Activated CD4-positive, alpha-beta memory T cell treated with anti-CD3 and anti-CD28 coated beads for 36 hours (primary cell): ENCODE results near the gene C5orf58. TPM values are rescaled to one million over a fixed set of nuclear protein-coding genes. Genes with fewer than 3 reads are reported as not detected.
A peak's percentile ranks its signal among the peaks of the same experiment; 100 is the strongest.
"Not testable (repeated sequence)": the region's sequence is repeated elsewhere in the genome, so short reads cannot be mapped to it uniquely, and the experiment has no call there.

Source experiments
- CTCF ChIA-PET: fragments of 350-600 bp; sonication (Branson Sonifier 250); formaldehyde crosslinking; loops from one replicate; lab custom pipeline; 2021; ENCODE audit warnings: antibody characterized with exemption, inconsistent platforms; lab: Charles Lee
- POLR2A ChIA-PET: fragments of 350-600 bp; sonication (Branson Sonifier 250); formaldehyde crosslinking; loops from one replicate; lab custom pipeline; 2021; ENCODE audit warnings: antibody characterized with exemption; lab: Charles Lee
- DNase-seq: peaks from one replicate; pipeline ENCODE4 v3.0.0-alpha.2; 2020
- H3K27ac Mint-ChIP-seq: one replicate; pipeline ENCODE4 v1.8.0; 2021; ENCODE audit warnings: mixed read lengths
- H3K27me3 Mint-ChIP-seq: one replicate; pipeline ENCODE4 v1.8.0; 2021; ENCODE audit warnings: mixed read lengths
- H3K36me3 Mint-ChIP-seq: one replicate; pipeline ENCODE4 v1.8.0; 2021; ENCODE audit warnings: mixed read lengths
- H3K4me1 Mint-ChIP-seq: one replicate; pipeline ENCODE4 v1.8.0; 2021; ENCODE audit warnings: low read depth, mixed read lengths
- H3K4me3 Mint-ChIP-seq: one replicate; pipeline ENCODE4 v1.8.0; 2021; ENCODE audit warnings: mild to moderate bottlenecking, mixed read lengths
- H3K9me3 Mint-ChIP-seq: one replicate; pipeline ENCODE4 v1.8.0; 2021; ENCODE audit warnings: mixed read lengths
- intact Hi-C: fragments of 100-400 bp; cut with micrococcal nuclease; formaldehyde crosslinking; loops from one replicate; pipeline ENCODE4 v1.15.1; 2023
- total RNA-seq, 2 experiments: library from RNA; stranded (reverse); gene quantifications; one replicate each; pipeline ENCODE4 v1.2.3, GENCODE V29; 2021

C5orf58 gene
- total RNA-seq, 2 experiments from 2014 or later = not detected

GRCh38 chr5:170247363-170247762 lies 14.6 kb downstream of the C5orf58 start:
- H3K4me1 Mint-ChIP-seq = peaks cover 27% of the 10 kb centered on the region
- peak overlapping the region; percentile 18 for H3K27ac Mint-ChIP-seq
- no peaks in the 10 kb centered on the region for H3K27me3 Mint-ChIP-seq
- ChIA-PET POLR2A (no interaction called here), CTCF (interaction anchor here (0.6 to 2.5 kb wide), 4 partner anchors 14 to 92 kb away, joined by 3 to 17 read pairs (median 6); no protein-coding TSS in a partner anchor)
- intact Hi-C loops = no loop called here
- no peak overlapping the region for H3K4me3 Mint-ChIP-seq
- no peak for DNase-seq
- peaks cover 69% of the 10 kb centered on the region for H3K36me3 Mint-ChIP-seq
- peaks cover 4% of the 10 kb centered on the region for H3K9me3 Mint-ChIP-seq

- CTCF ChIA-PET = interaction anchor here (2.5 kb wide), 1 partner anchor 91 kb away, joined by 17 read pairs; no protein-coding TSS in a partner anchor
- Mint-ChIP-seq H3K27me3 (no peaks in the 10 kb centered on the region), H3K4me1 (peaks cover 36% of the 10 kb centered on the region), H3K36me3 (peaks cover 77% of the 10 kb centered on the region), H3K27ac (peak overlapping the region; percentile 25), H3K9me3 (peaks cover 4% of the 10 kb centered on the region), H3K4me3 (no peak overlapping the region)
- DNase-seq = no peak
- intact Hi-C loops = no loop called here
- POLR2A ChIA-PET = no interaction called here
Measured at GRCh38 chr5:170248172-170248930, 15.6 kb downstream of the C5orf58 start.

GRCh38 chr5:170248931-170249227 lies 16.1 kb downstream of the C5orf58 start:
- Mint-ChIP-seq H3K36me3 (peaks cover 82% of the 10 kb centered on the region), H3K4me1 (peaks cover 42% of the 10 kb centered on the region)
- H3K27ac Mint-ChIP-seq, POLR2A ChIA-PET, intact Hi-C loops, H3K9me3 Mint-ChIP-seq, DNase-seq, CTCF ChIA-PET, H3K27me3 Mint-ChIP-seq, H3K4me3 Mint-ChIP-seq: not testable (repeated sequence)

GRCh38 chr5:170249355-170249754 lies 16.6 kb downstream of the C5orf58 start:
- no peaks in the 10 kb centered on the region for H3K27me3 Mint-ChIP-seq
- intact Hi-C loops = no loop called here
- ChIA-PET POLR2A (no interaction called here), CTCF (interaction anchor here (0.8 to 1.6 kb wide), 3 partner anchors 23 to 90 kb away, joined by 3 to 4 read pairs (median 4); no protein-coding TSS in a partner anchor)
- H3K27ac Mint-ChIP-seq = peak overlapping the region; percentile 30
- DNase-seq = no peak
- no peak overlapping the region for H3K4me3 Mint-ChIP-seq
- H3K4me1 Mint-ChIP-seq = peaks cover 46% of the 10 kb centered on the region
- peaks cover 87% of the 10 kb centered on the region for H3K36me3 Mint-ChIP-seq
- peaks cover 4% of the 10 kb centered on the region for H3K9me3 Mint-ChIP-seq

- H3K27ac Mint-ChIP-seq = no peak overlapping the region
- no peak for DNase-seq
- peaks cover 92% of the 10 kb centered on the region for H3K36me3 Mint-ChIP-seq
- H3K4me1 Mint-ChIP-seq = peaks cover 57% of the 10 kb centered on the region
- ChIA-PET CTCF (interaction anchor here (0.6 to 3.2 kb wide), 4 partner anchors 17 to 88 kb away, joined by 3 to 15 read pairs (median 4); no protein-coding TSS in a partner anchor), POLR2A (no interaction called here)
- H3K9me3 Mint-ChIP-seq = peaks cover 4% of the 10 kb centered on the region
- no peak overlapping the region for H3K4me3 Mint-ChIP-seq
- no peaks in the 10 kb centered on the region for H3K27me3 Mint-ChIP-seq
- intact Hi-C loops = no loop called here
Measured at GRCh38 chr5:170250810-170251317, 18.1 kb downstream of the C5orf58 start.

GRCh38 chr5:170251462-170251861 lies 18.7 kb downstream of the C5orf58 start:
- POLR2A ChIA-PET = no interaction called here

GRCh38 chr5:170252109-170252508 lies 19.3 kb downstream of the C5orf58 start:
- intact Hi-C loops = loop anchor here (2.0 kb wide), 1 partner anchor 15 kb away; no protein-coding TSS in a partner anchor
- CTCF ChIA-PET = interaction anchor here (0.7 to 3.2 kb wide), 5 partner anchors 11 to 159 kb away, joined by 3 to 15 read pairs (median 3); no protein-coding TSS in a partner anchor
- Mint-ChIP-seq H3K27me3 (no peaks in the 10 kb centered on the region), H3K9me3 (no peaks in the 10 kb centered on the region), H3K4me1 (peaks cover 64% of the 10 kb centered on the region), H3K36me3 (peaks cover 91% of the 10 kb centered on the region), H3K4me3 (no peak overlapping the region), H3K27ac (peak overlapping the region; percentile 30)
- no peak for DNase-seq
- POLR2A ChIA-PET = interaction anchor here (0.6 kb wide), 1 partner anchor 211 kb away, joined by 4 read pairs; no protein-coding TSS in a partner anchor

More at GRCh38 chr5:170251462-170251861, 18.7 kb downstream of the C5orf58 start:
- H3K27me3 Mint-ChIP-seq = no peaks in the 10 kb centered on the region
- no peak for DNase-seq
- H3K4me1 Mint-ChIP-seq = peaks cover 63% of the 10 kb centered on the region
- H3K27ac Mint-ChIP-seq = no peak overlapping the region
- peaks cover 2% of the 10 kb centered on the region for H3K9me3 Mint-ChIP-seq
- H3K4me3 Mint-ChIP-seq = no peak overlapping the region
- intact Hi-C loops = no loop called here
- H3K36me3 Mint-ChIP-seq = peaks cover 92% of the 10 kb centered on the region
- CTCF ChIA-PET = interaction anchor here (0.6 to 3.2 kb wide), 4 partner anchors 17 to 160 kb away, joined by 3 to 15 read pairs (median 4); no protein-coding TSS in a partner anchor

- Mint-ChIP-seq H3K9me3 (no peaks in the 10 kb centered on the region), H3K27me3 (no peaks in the 10 kb centered on the region), H3K4me3 (no peak overlapping the region), H3K36me3 (peaks cover 91% of the 10 kb centered on the region), H3K4me1 (peaks cover 61% of the 10 kb centered on the region), H3K27ac (no peak overlapping the region)
- intact Hi-C loops = loop anchor here (2.0 kb wide), 1 partner anchor 14 kb away; no protein-coding TSS in a partner anchor
- POLR2A ChIA-PET = interaction anchor here (0.6 to 0.9 kb wide), 2 partner anchors 9 to 211 kb away, joined by 3 to 4 read pairs; no protein-coding TSS in a partner anchor
- CTCF ChIA-PET = interaction anchor here (0.7 to 3.2 kb wide), 5 partner anchors 10 to 158 kb away, joined by 3 to 15 read pairs (median 3); no protein-coding TSS in a partner anchor
- DNase-seq = no peak
Measured at GRCh38 chr5:170252720-170253350, 20.1 kb downstream of the C5orf58 start.

GRCh38 chr5:170254056-170254455 lies 21.3 kb downstream of the C5orf58 start:
- intact Hi-C loops = loop anchor here (1.0 kb wide), 4 partner anchors 8 to 79 kb away; partner anchors contain the start of gene LCP2
- ChIA-PET POLR2A (no interaction called here), CTCF (interaction anchor here (3.2 kb wide), 1 partner anchor 85 kb away, joined by 15 read pairs; no protein-coding TSS in a partner anchor)
- Mint-ChIP-seq H3K4me3 (no peak overlapping the region), H3K27me3 (no peaks in the 10 kb centered on the region), H3K36me3 (peaks cover 92% of the 10 kb centered on the region), H3K27ac (peak overlapping the region; percentile 73), H3K9me3 (no peaks in the 10 kb centered on the region), H3K4me1 (peaks cover 58% of the 10 kb centered on the region)
- DNase-seq = peak; percentile 80

GRCh38 chr5:170256571-170256970 lies 23.8 kb downstream of the C5orf58 start:
- no peaks in the 10 kb centered on the region for H3K9me3 Mint-ChIP-seq
- H3K27me3 Mint-ChIP-seq = no peaks in the 10 kb centered on the region
- intact Hi-C loops = no loop called here
- ChIA-PET CTCF (interaction anchor here (1.1 kb wide), 1 partner anchor 11 kb away, joined by 3 read pairs; no protein-coding TSS in a partner anchor), POLR2A (interaction anchor here (1.0 kb wide), 1 partner anchor 10 kb away, joined by 3 read pairs; no protein-coding TSS in a partner anchor)
- no peak for DNase-seq
- no peak overlapping the region for H3K4me3 Mint-ChIP-seq
- peaks cover 92% of the 10 kb centered on the region for H3K36me3 Mint-ChIP-seq
- H3K27ac Mint-ChIP-seq = peak overlapping the region; percentile 69
- H3K4me1 Mint-ChIP-seq = peaks cover 56% of the 10 kb centered on the region

- ChIA-PET CTCF (interaction anchor here (0.7 to 2.3 kb wide), 2 partner anchors 77 to 82 kb away, joined by 4 to 11 read pairs; no protein-coding TSS in a partner anchor), POLR2A (interaction anchor here (1.0 kb wide), 1 partner anchor 9 kb away, joined by 3 read pairs; no protein-coding TSS in a partner anchor)
- Mint-ChIP-seq H3K4me1 (peaks cover 57% of the 10 kb centered on the region), H3K9me3 (no peaks in the 10 kb centered on the region), H3K27ac (peak overlapping the region; percentile 69), H3K36me3 (peaks cover 92% of the 10 kb centered on the region), H3K4me3 (no peak overlapping the region), H3K27me3 (no peaks in the 10 kb centered on the region)
- no peak for DNase-seq
- intact Hi-C loops = no loop called here
Measured at GRCh38 chr5:170257370-170257769, 24.6 kb downstream of the C5orf58 start.
